BE2C (cell line): ENCODE results near the gene SERINC3.

Source experiments
- DNase-seq: peaks from one replicate; pipeline ENCODE4 v3.0.0-alpha.2; 2020
- H3K27me3 ChIP-seq: fragments of 250-450 bp; sonication (Bioruptor Pico); 2 replicates; pipeline ENCODE4 v1.5.1; 2020; ENCODE audit warnings: mild to moderate bottlenecking
- H3K36me3 ChIP-seq: fragments of 250-450 bp; sonication (Bioruptor Pico); 2 replicates; pipeline ENCODE4 v1.5.1; 2020; ENCODE audit warnings: mild to moderate bottlenecking
- H3K4me1 ChIP-seq: fragments of 250-450 bp; sonication (Bioruptor Pico); 2 replicates; pipeline ENCODE4 v1.5.1; 2020
- H3K4me3 ChIP-seq: 2 replicates; pipeline ENCODE4 v1.5.1; 2011; ENCODE audit warnings: low read depth, low read length
- H3K9me3 ChIP-seq: fragments of 250-450 bp; sonication (Bioruptor Pico); 2 replicates; pipeline ENCODE4 v1.5.1; 2020
- CTCF ChIP-seq: IDR thresholded peaks from 2 replicates; pipeline ENCODE4 v1.5.1; 2012; ENCODE audit warnings: mild to moderate bottlenecking, low read depth, low read length

The SERINC3 gene

GRCh38 chr20:44520881-44521280, 989 bp downstream of the SERINC3 start:
- TF ChIP-seq CTCF: no peak
- DNase-seq: no peak
- no peaks in the 10 kb centered on the region for H3K27me3 ChIP-seq
- no peaks in the 10 kb centered on the region for H3K36me3 ChIP-seq
- no peaks in the 10 kb centered on the region; the same call in 1 of the 2 replicates for H3K4me1 ChIP-seq
- peak overlapping the region; percentile 92 for H3K4me3 ChIP-seq
- H3K9me3 ChIP-seq: no peaks in the 10 kb centered on the region

GRCh38 chr20:44518248-44518647, 3.6 kb downstream of the SERINC3 start:
- Histone ChIP-seq H3K36me3 (no peaks in the 10 kb centered on the region), H3K4me3 (no peak overlapping the region), H3K9me3 (no peaks in the 10 kb centered on the region), H3K4me1 (no peaks in the 10 kb centered on the region; the same call in 1 of the 2 replicates), H3K27me3 (no peaks in the 10 kb centered on the region)
- no peak for DNase-seq
- no peak for TF ChIP-seq CTCF

GRCh38 chr20:44517454-44517853, 4.4 kb downstream of the SERINC3 start:
- DNase-seq: no peak
- Histone ChIP-seq H3K27me3 (no peaks in the 10 kb centered on the region), H3K36me3 (no peaks in the 10 kb centered on the region), H3K4me1 (no peaks in the 10 kb centered on the region; the same call in 1 of the 2 replicates), H3K4me3 (no peak overlapping the region), H3K9me3 (no peaks in the 10 kb centered on the region)
- TF ChIP-seq CTCF: no peak

- H3K4me3 ChIP-seq: no peak overlapping the region
- H3K36me3 ChIP-seq: no peaks in the 10 kb centered on the region
- TF ChIP-seq CTCF: no peak
- no peaks in the 10 kb centered on the region for H3K4me1 ChIP-seq
- DNase-seq: no peak
- H3K27me3 ChIP-seq: no peaks in the 10 kb centered on the region
- H3K9me3 ChIP-seq: no peaks in the 10 kb centered on the region
Observed at GRCh38 chr20:44516491-44516890, 5.4 kb downstream of the SERINC3 start.

- no peak for DNase-seq
- no peaks in the 10 kb centered on the region for H3K4me1 ChIP-seq
- TF ChIP-seq CTCF: no peak
- no peaks in the 10 kb centered on the region for H3K27me3 ChIP-seq
- H3K4me3 ChIP-seq: no peak overlapping the region
- peaks cover 17% of the 10 kb centered on the region for H3K36me3 ChIP-seq
- no peaks in the 10 kb centered on the region for H3K9me3 ChIP-seq
Observed at GRCh38 chr20:44513871-44514270, 8.0 kb downstream of the SERINC3 start.

- no peak for DNase-seq
- no peak for TF ChIP-seq CTCF
- Histone ChIP-seq H3K9me3 (no peaks in the 10 kb centered on the region), H3K4me3 (no peak overlapping the region), H3K27me3 (no peaks in the 10 kb centered on the region), H3K36me3 (peaks cover 28% of the 10 kb centered on the region), H3K4me1 (no peaks in the 10 kb centered on the region)
Observed at GRCh38 chr20:44509762-44510161, 12.1 kb downstream of the SERINC3 start.
